ENCODE data around the gene ZDHHC5.

GRCh38 chr11:57645689-57646085 is 22.2 kb upstream of the ZDHHC5 start:
- TF ChIP-seq CTCF (IDR thresholded peaks at IDR 0.05) (no peak), POLR2A (IDR thresholded peaks at IDR 0.05) (no peak)

Measured in testis (tissue), 2 donors.